IgD-negative memory B cell (primary cell): ENCODE measurements around the gene LEPROT. TPM values are rescaled to one million over a fixed set of nuclear protein-coding genes. Genes with fewer than 3 reads are reported as not detected.

Experiments used
- H3K27ac Mint-ChIP-seq, 3 donors: one replicate each; pipeline ENCODE4 v1.8.0; 2020 to 2022; ENCODE audit warnings: mild to moderate bottlenecking in 3 of 3, mixed read lengths in 3 of 3, moderate library complexity in 1 of 3
- H3K27me3 Mint-ChIP-seq: one replicate; pipeline ENCODE4 v1.8.0; 2021; ENCODE audit warnings: mixed read lengths
- H3K36me3 Mint-ChIP-seq: one replicate; pipeline ENCODE4 v1.8.0; 2020; ENCODE audit warnings: mild to moderate bottlenecking, mixed read lengths
- H3K4me1 Mint-ChIP-seq, 3 donors: one replicate each; pipeline ENCODE4 v1.8.0; 2020 to 2022; ENCODE audit warnings: mixed read lengths in 3 of 3, mild to moderate bottlenecking in 1 of 3
- H3K4me3 Mint-ChIP-seq, 4 donors: one replicate each; pipeline ENCODE4 v1.8.0; 2020 to 2022; ENCODE audit warnings: mild to moderate bottlenecking in 4 of 4, mixed read lengths in 4 of 4, moderate library complexity in 3 of 4
- H3K9me3 Mint-ChIP-seq, 3 donors: one replicate each; pipeline ENCODE4 v1.8.0; 2020 to 2021; ENCODE audit warnings: mixed read lengths in 3 of 3, mild to moderate bottlenecking in 1 of 3
- polyA plus RNA-seq: library from polyadenylated mRNA; unstranded; fragments of 300-500 nt; fragmentation: Illumina TruSeq; gene quantifications from one replicate; pipeline ENCODE4 v1.2.3, GENCODE V29; 2021

LEPROT gene
- polyA plus RNA-seq, 1 donor from 2014 or later = 6.9 TPM

GRCh38 chr1:65399003-65399402 lies 21.5 kb upstream of the LEPROT start:
- Mint-ChIP-seq H3K4me1 (peaks cover 0 to 2% (median 0%) of the 10 kb centered on the region in 3 donors), H3K27ac (no peak overlapping the region), H3K4me3 (no peak overlapping the region), H3K36me3 (peaks cover 3% of the 10 kb centered on the region), H3K27me3 (no peaks in the 10 kb centered on the region), H3K9me3 (no peaks in the 10 kb centered on the region)

GRCh38 chr1:65401612-65402011 lies 18.9 kb upstream of the LEPROT start:
- Mint-ChIP-seq H3K36me3 (peaks cover 3% of the 10 kb centered on the region), H3K4me3 (no peak overlapping the region), H3K9me3 (no peaks in the 10 kb centered on the region), H3K27me3 (no peaks in the 10 kb centered on the region), H3K27ac (no peak overlapping the region), H3K4me1 (no peaks in the 10 kb centered on the region)

- Mint-ChIP-seq H3K27me3 (peaks cover 3% of the 10 kb centered on the region), H3K4me3 (no peak overlapping the region), H3K36me3 (peaks cover 5% of the 10 kb centered on the region), H3K27ac (no peak overlapping the region), H3K4me1 (no peaks in the 10 kb centered on the region), H3K9me3 (no peaks in the 10 kb centered on the region)
These were observed 15.5 kb upstream of the LEPROT start for GRCh38 chr1:65404941-65405340.

GRCh38 chr1:65407877-65408276 lies 12.6 kb upstream of the LEPROT start:
- H3K36me3 Mint-ChIP-seq = peaks cover 2% of the 10 kb centered on the region
- no peak overlapping the region for H3K27ac Mint-ChIP-seq
- no peaks in the 10 kb centered on the region for H3K9me3 Mint-ChIP-seq
- H3K4me3 Mint-ChIP-seq = no peak overlapping the region
- peaks cover 3% of the 10 kb centered on the region for H3K27me3 Mint-ChIP-seq
- H3K4me1 Mint-ChIP-seq = no peaks in the 10 kb centered on the region

GRCh38 chr1:65409314-65409713 lies 11.2 kb upstream of the LEPROT start:
- Mint-ChIP-seq H3K27me3 (peaks cover 3% of the 10 kb centered on the region), H3K9me3 (no peaks in the 10 kb centered on the region)

GRCh38 chr1:65409816-65410326 lies 10.6 kb upstream of the LEPROT start:
- peaks cover 3% of the 10 kb centered on the region for H3K27me3 Mint-ChIP-seq
- H3K9me3 Mint-ChIP-seq = no peaks in the 10 kb centered on the region
- H3K4me1 Mint-ChIP-seq = no peaks in the 10 kb centered on the region
- peaks cover 2% of the 10 kb centered on the region for H3K36me3 Mint-ChIP-seq
- no peak overlapping the region for H3K4me3 Mint-ChIP-seq
- H3K27ac Mint-ChIP-seq = no peak overlapping the region

More at GRCh38 chr1:65409314-65409713, 11.2 kb upstream of the LEPROT start:
- Mint-ChIP-seq H3K36me3 (peaks cover 2% of the 10 kb centered on the region), H3K4me3 (no peak overlapping the region), H3K4me1 (no peaks in the 10 kb centered on the region), H3K27ac (no peak overlapping the region)

GRCh38 chr1:65412256-65412983 lies 8.0 kb upstream of the LEPROT start:
- Mint-ChIP-seq H3K27me3 (peaks cover 1% of the 10 kb centered on the region), H3K27ac (no peak overlapping the region), H3K36me3 (peaks cover 2% of the 10 kb centered on the region), H3K4me1 (no peaks in the 10 kb centered on the region), H3K4me3 (no peak overlapping the region), H3K9me3 (no peaks in the 10 kb centered on the region)

- Mint-ChIP-seq H3K36me3 (peaks cover under 1% of the 10 kb centered on the region), H3K4me1 (peaks cover 0 to 1% (median 0%) of the 10 kb centered on the region in 3 donors), H3K4me3 (no peak overlapping the region), H3K27ac (no peak overlapping the region), H3K27me3 (peaks cover 2% of the 10 kb centered on the region), H3K9me3 (no peaks in the 10 kb centered on the region)
These were observed 7.5 kb upstream of the LEPROT start for GRCh38 chr1:65412984-65413375.

- H3K36me3 Mint-ChIP-seq = no peaks in the 10 kb centered on the region
- no peak overlapping the region for H3K4me3 Mint-ChIP-seq
- H3K9me3 Mint-ChIP-seq = no peaks in the 10 kb centered on the region
- peaks cover 1 to 8% (median 2%) of the 10 kb centered on the region in 3 donors for H3K4me1 Mint-ChIP-seq
- no peak overlapping the region for H3K27ac Mint-ChIP-seq
- peaks cover 2% of the 10 kb centered on the region for H3K27me3 Mint-ChIP-seq
These were observed 5.9 kb upstream of the LEPROT start for GRCh38 chr1:65414538-65414937.

- no peak overlapping the region for H3K27ac Mint-ChIP-seq
- H3K4me3 Mint-ChIP-seq = no peak overlapping the region
- no peaks in the 10 kb centered on the region for H3K9me3 Mint-ChIP-seq
- peaks cover 2% of the 10 kb centered on the region for H3K27me3 Mint-ChIP-seq
- peaks cover 4 to 8% (median 8%) of the 10 kb centered on the region in 3 donors for H3K4me1 Mint-ChIP-seq
- H3K36me3 Mint-ChIP-seq = no peaks in the 10 kb centered on the region
These were observed 3.7 kb upstream of the LEPROT start for GRCh38 chr1:65416767-65417166.

GRCh38 chr1:65417729-65418128 lies 2.7 kb upstream of the LEPROT start:
- Mint-ChIP-seq H3K27me3 (peaks cover 2% of the 10 kb centered on the region), H3K27ac (no peak overlapping the region), H3K36me3 (no peaks in the 10 kb centered on the region), H3K4me3 (no peak overlapping the region), H3K4me1 (peaks cover 4 to 8% (median 8%) of the 10 kb centered on the region in 3 donors), H3K9me3 (no peaks in the 10 kb centered on the region)

- Mint-ChIP-seq H3K4me1 (peaks cover 7 to 8% (median 8%) of the 10 kb centered on the region in 3 donors), H3K9me3 (no peaks in the 10 kb centered on the region), H3K36me3 (no peaks in the 10 kb centered on the region), H3K4me3 (peak overlapping the region in 1 of 4 donors; percentile 4), H3K27ac (peak overlapping the region in 2 of 3 donors; percentile 39 to 76), H3K27me3 (peaks cover 2% of the 10 kb centered on the region)
These were observed 1.8 kb upstream of the LEPROT start for GRCh38 chr1:65418522-65419185.

- Mint-ChIP-seq H3K4me3 (no peak overlapping the region), H3K9me3 (no peaks in the 10 kb centered on the region), H3K27ac (peak overlapping the region; percentile 76 to 97 (median 89)), H3K27me3 (peaks cover 2% of the 10 kb centered on the region), H3K4me1 (peaks cover 7 to 8% (median 8%) of the 10 kb centered on the region in 3 donors), H3K36me3 (no peaks in the 10 kb centered on the region)
These were observed 533 bp upstream of the LEPROT start for GRCh38 chr1:65419681-65420589.

- Mint-ChIP-seq H3K36me3 (peaks cover 3% of the 10 kb centered on the region), H3K9me3 (no peaks in the 10 kb centered on the region), H3K27ac (no peak overlapping the region), H3K4me3 (no peak overlapping the region), H3K27me3 (peaks cover 2% of the 10 kb centered on the region), H3K4me1 (peaks cover 7 to 8% (median 8%) of the 10 kb centered on the region in 3 donors)
These were observed 1.0 kb downstream of the LEPROT start for GRCh38 chr1:65421351-65422025.
